Panc1 (cell line): ENCODE results near the gene CDK4. TPM values are rescaled to one million over a fixed set of nuclear protein-coding genes. Genes with fewer than 3 reads are reported as not detected.

Experiments
- ATAC-seq: fragments of 200-7000 bp; cut with Tn5 transposase; 2 replicates; pipeline ENCODE4 v1.9.1; 2020; ENCODE audit warnings: mild to moderate bottlenecking, moderate library complexity
- BruUV-seq: library from RNA; stranded (reverse); fragments of 400-500 nt; replicated peaks from 2 replicates; lab custom pipeline; 2021; lab: Mats Ljungman, UMichigan
- CTCF ChIA-PET: fragments of 300-600 bp; sonication (Branson Sonifier 250); formaldehyde crosslinking; loops from one replicate; lab custom pipeline; 2022; ENCODE audit warnings: antibody characterized with exemption; lab: Charles Lee
- POLR2A ChIA-PET: fragments of 300-600 bp; sonication (Branson Sonifier 250); formaldehyde crosslinking; loops from one replicate; lab custom pipeline; 2022; ENCODE audit warnings: antibody characterized with exemption; lab: Charles Lee
- DNase-seq: peaks from one replicate; pipeline ENCODE4 v3.0.0-alpha.2; 2010; ENCODE audit warnings: low read depth, low spot score
- H3K27ac ChIP-seq: 2 replicates; pipeline ENCODE4 v1.5.1; 2011; ENCODE audit warnings: mild to moderate bottlenecking, low read length, inconsistent platforms
- H3K27me3 ChIP-seq: fragments of 200-500 bp; sonication (Bioruptor generic); 2 replicates; pipeline ENCODE4 v1.6.0; 2014; ENCODE audit warnings: low read length, inconsistent platforms; ENCODE audit not compliant: control insufficient read depth, insufficient read depth
- H3K36me3 ChIP-seq: fragments of 200-500 bp; sonication (Bioruptor generic); 2 replicates; pipeline ENCODE4 v1.5.1; 2014; ENCODE audit warnings: inconsistent platforms, mild to moderate bottlenecking, low read length, moderate library complexity; ENCODE audit not compliant: control insufficient read depth, insufficient read depth
- H3K4me1 ChIP-seq: 2 replicates; pipeline ENCODE4 v1.5.1; 2011; ENCODE audit warnings: inconsistent platforms, mild to moderate bottlenecking, low read length, moderate library complexity; ENCODE audit not compliant: control insufficient read depth, insufficient read depth
- H3K4me3 ChIP-seq, 2 experiments: 2 replicates each; pipeline ENCODE4 v1.5.1; 2011 to 2012; ENCODE audit warnings: low read depth in 2 of 2, low read length in 2 of 2, mild to moderate bottlenecking in 2 of 2, inconsistent platforms in 1 of 2, moderate library complexity in 1 of 2
- H3K9me3 ChIP-seq: fragments of 200-500 bp; sonication (Bioruptor generic); 2 replicates; pipeline ENCODE4 v1.5.1; 2014; ENCODE audit warnings: low read depth, mild to moderate bottlenecking, inconsistent platforms, low read length, moderate library complexity; ENCODE audit not compliant: control insufficient read depth, insufficient read depth
- CTCF ChIP-seq: fragments of 450-650 bp; IDR thresholded peaks from 2 replicates; pipeline ENCODE4 v1.5.1; 2017; ENCODE audit warnings: mild to moderate bottlenecking
- POLR2AphosphoS5 ChIP-seq: IDR thresholded peaks from 2 replicates; pipeline ENCODE4 v1.6.1; 2012; ENCODE audit warnings: mild to moderate bottlenecking, low read depth, low read length, moderate library complexity
- REST ChIP-seq, 2 experiments: IDR thresholded peaks; 2 replicates each; pipeline ENCODE4 v1.6.1; 2011 to 2012; ENCODE audit warnings: low read depth in 2 of 2, control low read depth in 1 of 2, low read length in 1 of 2, mild to moderate bottlenecking in 1 of 2, moderate library complexity in 1 of 2; ENCODE audit not compliant: insufficient read depth in 1 of 2
- SIN3A ChIP-seq: IDR thresholded peaks from 2 replicates; pipeline ENCODE4 v1.6.1; 2012; ENCODE audit warnings: low read depth, mild to moderate bottlenecking, low read length, moderate library complexity, borderline replicate concordance; ENCODE audit not compliant: insufficient read depth
- TCF7L2 ChIP-seq: IDR thresholded peaks from 2 replicates; pipeline ENCODE4 v1.6.1; 2011; ENCODE audit warnings: mild to moderate bottlenecking, low read depth, low read length, inconsistent platforms
- in situ Hi-C: cut with HindIII; loops from 2 replicates; pipeline ENCODE4 v1.10.0; 2016; ENCODE audit warnings: low sequenced_read_pairs, low pct_unique_long_range_greater_than_20kb
- intact Hi-C: fragments of 100-400 bp; cut with micrococcal nuclease; formaldehyde crosslinking; loops from one replicate; pipeline ENCODE4 v1.10.0; 2022; ENCODE audit not compliant: unreplicated experiment
- total RNA-seq: library from RNA; stranded (reverse); gene quantifications from one replicate; pipeline ENCODE4 v1.2.1, GENCODE V29; 2021; ENCODE audit not compliant: unreplicated experiment

The CDK4 gene
- total RNA-seq, 1 experiment from 2014 or later = 201 TPM

DNA sequence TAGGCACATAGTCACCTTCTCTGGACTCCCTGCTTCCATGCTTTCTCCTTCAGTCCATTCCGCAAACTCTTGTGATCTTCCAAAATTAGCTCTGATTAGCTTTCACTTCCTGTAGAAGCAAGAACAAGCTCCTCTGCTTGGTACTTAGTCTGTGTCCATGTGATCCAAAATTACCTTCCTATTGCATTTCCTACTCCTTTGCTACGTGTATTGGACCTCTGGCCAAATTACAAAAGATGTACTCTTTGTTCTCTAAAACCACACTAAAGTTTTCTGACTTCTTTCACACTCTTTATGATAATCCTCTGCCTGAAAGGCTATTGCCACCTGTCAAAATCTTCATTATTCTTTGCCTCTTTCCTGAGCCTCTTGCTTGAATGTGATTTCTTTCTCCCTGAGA is 29.7 kb upstream of the CDK4 start:
- in situ Hi-C loops (no loop called here), intact Hi-C loops (no loop called here)
- Histone ChIP-seq H3K36me3 (no peaks in the 10 kb centered on the region; the same call in none of the 2 replicates), H3K27ac (no peak overlapping the region), H3K4me3 (no peak overlapping the region), H3K9me3 (no peaks in the 10 kb centered on the region), H3K27me3 (no peaks in the 10 kb centered on the region), H3K4me1 (peaks cover 4% of the 10 kb centered on the region)
- POLR2A ChIA-PET = no interaction called here
- TF ChIP-seq TCF7L2 (no peak), CTCF (no peak)
- ATAC-seq (no peak), DNase-seq (no peak)
- BruUV-seq = no TSS peak
- CTCF ChIA-PET = interaction anchor here (0.6 to 0.7 kb wide), 2 partner anchors 55 to 57 kb away, joined by 3 to 4 read pairs; no protein-coding TSS in a partner anchor

DNA sequence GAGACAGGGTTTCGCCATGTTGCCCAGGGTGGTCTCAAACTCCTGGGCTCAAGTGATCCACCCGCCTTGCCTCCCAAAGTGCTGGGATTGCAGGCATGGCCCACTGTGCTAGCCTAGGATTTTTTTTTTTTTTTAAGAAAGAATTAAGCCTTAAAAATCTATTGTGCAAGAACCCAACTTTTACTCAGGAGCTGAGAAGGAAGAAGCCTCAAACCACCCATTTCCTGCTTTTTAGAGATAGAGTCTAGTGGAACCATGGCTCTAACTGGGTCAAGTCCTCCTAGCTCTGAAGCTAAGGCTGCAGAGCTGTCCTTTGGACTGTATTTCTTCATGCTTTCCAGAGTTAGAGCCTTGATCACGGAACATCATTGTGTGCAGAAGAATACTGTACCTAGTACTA is 29.1 kb upstream of the CDK4 start:
- CTCF ChIA-PET = interaction anchor here (0.6 to 0.7 kb wide), 2 partner anchors 55 to 58 kb away, joined by 3 to 4 read pairs; no protein-coding TSS in a partner anchor
- POLR2A ChIA-PET = no interaction called here
- H3K9me3 ChIP-seq = no peaks in the 10 kb centered on the region
- TF ChIP-seq SIN3A = no peak
- TF ChIP-seq POLR2AphosphoS5 = no peak
- no peak for TF ChIP-seq TCF7L2
- no peak for TF ChIP-seq REST (IDR thresholded peaks at IDR 0.05; ENCODE audit: insufficient read depth in 1 of 2, low read depth in 2 of 2, low read length in 1 of 2)
- no peak for TF ChIP-seq CTCF
- no peak overlapping the region for H3K27ac ChIP-seq
- H3K4me1 ChIP-seq = peaks cover 4% of the 10 kb centered on the region
- no peaks in the 10 kb centered on the region for H3K27me3 ChIP-seq
- ATAC-seq (no peak), DNase-seq (no peak)
- in situ Hi-C loops (no loop called here), intact Hi-C loops (no loop called here)
- H3K36me3 ChIP-seq = no peaks in the 10 kb centered on the region; the same call in none of the 2 replicates
- BruUV-seq = no TSS peak
- no peak overlapping the region for H3K4me3 ChIP-seq
